ENCODE measurements around the gene KMT2C. TPM values are rescaled to one million over a fixed set of nuclear protein-coding genes. Genes with fewer than 3 reads are reported as not detected.

KMT2C gene
- total and polyA plus RNA-seq, 8 donors: 10.1 to 64.1 (median 53.3) TPM

GRCh38 chr7:152465119-152465387 is 29.2 kb upstream of the KMT2C start:
- no peak for DNase-seq
- no peak for ATAC-seq
- intact Hi-C loops (cut with DNase I): no loop called here
- H3K9me3 ChIP-seq: no peaks in the 10 kb centered on the region
- WGBS, 2 donors: 3 to 6% methylated on average over 4 of the region's 4 CpGs
- no peak for TF ChIP-seq CTCF (IDR thresholded peaks at IDR 0.05)
- H3K36me3 ChIP-seq: no peaks in the 10 kb centered on the region
- peak overlapping the region; percentile 99 to 100 (median 100) for H3K27ac ChIP-seq
- no peak for FAIRE-seq
- no peaks in the 10 kb centered on the region for H3K27me3 ChIP-seq
- peaks cover 0 to 20% (median 7%) of the 10 kb centered on the region in 3 donors for H3K4me1 ChIP-seq
- peak overlapping the region; percentile 93 to 96 (median 94) for H3K4me3 ChIP-seq

- 1% methylated on average over 73 to 91 of the region's 91 CpGs for WGBS, 2 donors
- H3K27me3 ChIP-seq: no peaks in the 10 kb centered on the region
- peak overlapping the region; percentile 99 to 100 (median 100) for H3K27ac ChIP-seq
- H3K4me3 ChIP-seq: peak overlapping the region; percentile 93 to 96 (median 94)
- peak; percentile 70 to 89 (median 82) for DNase-seq
- intact Hi-C loops (cut with DNase I): no loop called here
- H3K36me3 ChIP-seq: no peaks in the 10 kb centered on the region
- no peak for TF ChIP-seq CTCF (IDR thresholded peaks at IDR 0.05)
- H3K4me1 ChIP-seq: peaks cover 0 to 22% (median 7%) of the 10 kb centered on the region in 3 donors
- FAIRE-seq: no peak
- ATAC-seq: peak; percentile 26 to 63 (median 50)
- no peaks in the 10 kb centered on the region for H3K9me3 ChIP-seq
Measured at GRCh38 chr7:152464312-152465118, 28.7 kb upstream of the KMT2C start.

- DNase-seq: peak; percentile 100
- no peak for TF ChIP-seq CTCF (IDR thresholded peaks at IDR 0.05)
- intact Hi-C loops (cut with DNase I): no loop called here
- Histone ChIP-seq H3K4me1 (peaks cover 0 to 22% (median 7%) of the 10 kb centered on the region in 3 donors), H3K27ac (peak overlapping the region; percentile 99 to 100 (median 100)), H3K4me3 (peak overlapping the region; percentile 93 to 96 (median 94)), H3K27me3 (no peaks in the 10 kb centered on the region), H3K36me3 (no peaks in the 10 kb centered on the region), H3K9me3 (no peaks in the 10 kb centered on the region)
- no peak for FAIRE-seq
- peak; percentile 86 to 96 (median 88) for ATAC-seq
- 0% methylated on average over 29 to 71 of the region's 71 CpGs for WGBS, 2 donors
Measured at GRCh38 chr7:152463709-152464311, 28.0 kb upstream of the KMT2C start.

GRCh38 chr7:152462995-152463708 is 27.3 kb upstream of the KMT2C start:
- DNase-seq: no peak
- WGBS, 2 donors: 0 to 1% methylated on average over 28 to 29 of the region's 29 CpGs
- Histone ChIP-seq H3K4me3 (peak overlapping the region; percentile 52 to 66 (median 64)), H3K4me1 (peaks cover 0 to 22% (median 7%) of the 10 kb centered on the region in 3 donors), H3K36me3 (no peaks in the 10 kb centered on the region), H3K27ac (peak overlapping the region; percentile 83 to 95 (median 88)), H3K9me3 (no peaks in the 10 kb centered on the region), H3K27me3 (no peaks in the 10 kb centered on the region)
- ATAC-seq: peak; percentile 1 to 7 (median 2)
- FAIRE-seq: no peak
- TF ChIP-seq CTCF (IDR thresholded peaks at IDR 0.05): no peak
- intact Hi-C loops (cut with DNase I): no loop called here

Measured in pancreas (tissue), 10 donors.